ENCODE data around the gene COPZ1. TPM values are rescaled to one million over a fixed set of nuclear protein-coding genes. Genes with fewer than 3 reads are reported as not detected.

Gene COPZ1
- total and polyA plus RNA-seq, 9 of the 15 experiments (the other 6 are each of a cell fraction or from before 2014, with no cell fraction given), result 137 to 487 (median 233) TPM

DNA sequence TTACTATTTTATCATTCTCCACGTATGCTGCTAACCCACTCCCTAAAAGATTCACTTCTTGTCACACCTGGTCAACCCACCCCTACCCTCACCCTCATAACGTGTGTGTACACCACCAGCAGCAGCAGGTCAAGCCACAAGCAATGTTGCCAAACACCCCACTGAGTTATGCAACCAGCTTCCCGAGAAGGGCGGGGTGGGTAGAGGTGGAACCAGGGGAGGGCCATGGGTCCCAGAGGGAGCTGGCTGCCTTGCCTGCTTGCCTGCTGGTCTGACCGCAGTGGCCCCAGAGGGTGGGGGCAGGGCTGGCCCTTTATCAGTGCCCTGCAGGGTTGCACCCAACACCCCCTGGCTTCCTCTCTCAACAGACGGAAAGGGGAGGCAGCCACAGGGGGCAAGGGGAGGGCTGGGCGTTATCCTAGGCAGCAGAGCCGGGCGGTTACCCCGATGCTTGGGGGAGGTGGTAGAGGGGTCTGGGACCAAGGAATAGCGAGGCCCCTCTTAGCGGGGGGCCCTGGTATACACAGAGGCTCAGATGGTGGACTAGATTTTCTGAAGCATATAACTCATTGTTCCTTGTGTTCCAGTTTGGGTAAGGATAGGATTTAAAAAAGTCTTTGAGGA is 20.6 kb upstream of the COPZ1 start (continued):
- TF ChIP-seq, protein P1, sequence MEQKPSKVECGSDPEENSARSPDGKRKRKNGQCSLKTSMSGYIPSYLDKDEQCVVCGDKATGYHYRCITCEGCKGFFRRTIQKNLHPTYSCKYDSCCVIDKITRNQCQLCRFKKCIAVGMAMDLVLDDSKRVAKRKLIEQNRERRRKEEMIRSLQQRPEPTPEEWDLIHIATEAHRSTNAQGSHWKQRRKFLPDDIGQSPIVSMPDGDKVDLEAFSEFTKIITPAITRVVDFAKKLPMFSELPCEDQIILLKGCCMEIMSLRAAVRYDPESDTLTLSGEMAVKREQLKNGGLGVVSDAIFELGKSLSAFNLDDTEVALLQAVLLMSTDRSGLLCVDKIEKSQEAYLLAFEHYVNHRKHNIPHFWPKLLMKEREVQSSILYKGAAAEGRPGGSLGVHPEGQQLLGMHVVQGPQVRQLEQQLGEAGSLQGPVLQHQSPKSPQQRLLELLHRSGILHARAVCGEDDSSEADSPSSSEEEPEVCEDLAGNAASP (IDR thresholded peaks at IDR 0.05), result no peak
- TF ChIP-seq KDM2B (CRISPR knock-in tag; IDR thresholded peaks at IDR 0.05) (no peak), HDAC8 (tag; IDR thresholded peaks at IDR 0.05) (no peak), NONO (IDR thresholded peaks at IDR 0.05; ENCODE audit: low read depth in 2 of 2, low read length in 1 of 2) (no peak), HCFC1 (IDR thresholded peaks at IDR 0.05; ENCODE audit: low read depth, low read length) (peak; percentile 56), EP300 (IDR thresholded peaks at IDR 0.05; ENCODE audit: low read length) (peak; percentile 99), POLR2G (IDR thresholded peaks at IDR 0.05; ENCODE audit: low read depth, low read length) (peak; percentile 69), NFIX (CRISPR knock-in tag; IDR thresholded peaks at IDR 0.05; ENCODE audit: low read depth) (no peak), RUNX1 (IDR thresholded peaks at IDR 0.05; ENCODE audit: low read depth) (peak; percentile 97), MXI1 (IDR thresholded peaks at IDR 0.05; ENCODE audit: low read depth, low read length) (peak; percentile 70; the same call in 1 of the 2 replicates), ZNF586 (CRISPR knock-in tag; conservative IDR thresholded peaks at IDR 0.05) (no peak), PHTF2 (CRISPR knock-in tag; IDR thresholded peaks at IDR 0.05) (no peak), ZNF444 (CRISPR knock-in tag; IDR thresholded peaks at IDR 0.05) (0 out of 2 replicates have a peak, but pooled peaks have one; percentile 44), TRIM24 (IDR thresholded peaks at IDR 0.05) (peak; percentile 94 to 95)
- TF ChIP-seq, protein P2, sequence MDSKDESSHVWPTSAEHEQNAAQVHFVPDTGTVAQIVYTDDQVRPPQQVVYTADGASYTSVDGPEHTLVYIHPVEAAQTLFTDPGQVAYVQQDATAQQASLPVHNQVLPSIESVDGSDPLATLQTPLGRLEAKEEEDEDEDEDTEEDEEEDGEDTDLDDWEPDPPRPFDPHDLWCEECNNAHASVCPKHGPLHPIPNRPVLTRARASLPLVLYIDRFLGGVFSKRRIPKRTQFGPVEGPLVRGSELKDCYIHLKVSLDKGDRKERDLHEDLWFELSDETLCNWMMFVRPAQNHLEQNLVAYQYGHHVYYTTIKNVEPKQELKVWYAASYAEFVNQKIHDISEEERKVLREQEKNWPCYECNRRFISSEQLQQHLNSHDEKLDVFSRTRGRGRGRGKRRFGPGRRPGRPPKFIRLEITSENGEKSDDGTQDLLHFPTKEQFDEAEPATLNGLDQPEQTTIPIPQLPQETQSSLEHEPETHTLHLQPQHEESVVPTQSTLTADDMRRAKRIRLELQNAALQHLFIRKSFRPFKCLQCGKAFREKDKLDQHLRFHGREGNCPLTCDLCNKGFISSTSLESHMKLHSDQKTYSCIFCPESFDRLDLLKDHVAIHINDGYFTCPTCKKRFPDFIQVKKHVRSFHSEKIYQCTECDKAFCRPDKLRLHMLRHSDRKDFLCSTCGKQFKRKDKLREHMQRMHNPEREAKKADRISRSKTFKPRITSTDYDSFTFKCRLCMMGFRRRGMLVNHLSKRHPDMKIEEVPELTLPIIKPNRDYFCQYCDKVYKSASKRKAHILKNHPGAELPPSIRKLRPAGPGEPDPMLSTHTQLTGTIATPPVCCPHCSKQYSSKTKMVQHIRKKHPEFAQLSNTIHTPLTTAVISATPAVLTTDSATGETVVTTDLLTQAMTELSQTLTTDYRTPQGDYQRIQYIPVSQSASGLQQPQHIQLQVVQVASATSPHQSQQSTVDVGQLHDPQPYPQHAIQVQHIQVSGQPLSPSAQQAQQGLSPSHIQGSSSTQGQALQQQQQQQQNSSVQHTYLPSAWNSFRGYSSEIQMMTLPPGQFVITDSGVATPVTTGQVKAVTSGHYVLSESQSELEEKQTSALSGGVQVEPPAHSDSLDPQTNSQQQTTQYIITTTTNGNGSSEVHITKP (IDR thresholded peaks at IDR 0.05; ENCODE audit: partially characterized antibody), result peak; percentile 25
- TF ChIP-seq, protein P3, sequence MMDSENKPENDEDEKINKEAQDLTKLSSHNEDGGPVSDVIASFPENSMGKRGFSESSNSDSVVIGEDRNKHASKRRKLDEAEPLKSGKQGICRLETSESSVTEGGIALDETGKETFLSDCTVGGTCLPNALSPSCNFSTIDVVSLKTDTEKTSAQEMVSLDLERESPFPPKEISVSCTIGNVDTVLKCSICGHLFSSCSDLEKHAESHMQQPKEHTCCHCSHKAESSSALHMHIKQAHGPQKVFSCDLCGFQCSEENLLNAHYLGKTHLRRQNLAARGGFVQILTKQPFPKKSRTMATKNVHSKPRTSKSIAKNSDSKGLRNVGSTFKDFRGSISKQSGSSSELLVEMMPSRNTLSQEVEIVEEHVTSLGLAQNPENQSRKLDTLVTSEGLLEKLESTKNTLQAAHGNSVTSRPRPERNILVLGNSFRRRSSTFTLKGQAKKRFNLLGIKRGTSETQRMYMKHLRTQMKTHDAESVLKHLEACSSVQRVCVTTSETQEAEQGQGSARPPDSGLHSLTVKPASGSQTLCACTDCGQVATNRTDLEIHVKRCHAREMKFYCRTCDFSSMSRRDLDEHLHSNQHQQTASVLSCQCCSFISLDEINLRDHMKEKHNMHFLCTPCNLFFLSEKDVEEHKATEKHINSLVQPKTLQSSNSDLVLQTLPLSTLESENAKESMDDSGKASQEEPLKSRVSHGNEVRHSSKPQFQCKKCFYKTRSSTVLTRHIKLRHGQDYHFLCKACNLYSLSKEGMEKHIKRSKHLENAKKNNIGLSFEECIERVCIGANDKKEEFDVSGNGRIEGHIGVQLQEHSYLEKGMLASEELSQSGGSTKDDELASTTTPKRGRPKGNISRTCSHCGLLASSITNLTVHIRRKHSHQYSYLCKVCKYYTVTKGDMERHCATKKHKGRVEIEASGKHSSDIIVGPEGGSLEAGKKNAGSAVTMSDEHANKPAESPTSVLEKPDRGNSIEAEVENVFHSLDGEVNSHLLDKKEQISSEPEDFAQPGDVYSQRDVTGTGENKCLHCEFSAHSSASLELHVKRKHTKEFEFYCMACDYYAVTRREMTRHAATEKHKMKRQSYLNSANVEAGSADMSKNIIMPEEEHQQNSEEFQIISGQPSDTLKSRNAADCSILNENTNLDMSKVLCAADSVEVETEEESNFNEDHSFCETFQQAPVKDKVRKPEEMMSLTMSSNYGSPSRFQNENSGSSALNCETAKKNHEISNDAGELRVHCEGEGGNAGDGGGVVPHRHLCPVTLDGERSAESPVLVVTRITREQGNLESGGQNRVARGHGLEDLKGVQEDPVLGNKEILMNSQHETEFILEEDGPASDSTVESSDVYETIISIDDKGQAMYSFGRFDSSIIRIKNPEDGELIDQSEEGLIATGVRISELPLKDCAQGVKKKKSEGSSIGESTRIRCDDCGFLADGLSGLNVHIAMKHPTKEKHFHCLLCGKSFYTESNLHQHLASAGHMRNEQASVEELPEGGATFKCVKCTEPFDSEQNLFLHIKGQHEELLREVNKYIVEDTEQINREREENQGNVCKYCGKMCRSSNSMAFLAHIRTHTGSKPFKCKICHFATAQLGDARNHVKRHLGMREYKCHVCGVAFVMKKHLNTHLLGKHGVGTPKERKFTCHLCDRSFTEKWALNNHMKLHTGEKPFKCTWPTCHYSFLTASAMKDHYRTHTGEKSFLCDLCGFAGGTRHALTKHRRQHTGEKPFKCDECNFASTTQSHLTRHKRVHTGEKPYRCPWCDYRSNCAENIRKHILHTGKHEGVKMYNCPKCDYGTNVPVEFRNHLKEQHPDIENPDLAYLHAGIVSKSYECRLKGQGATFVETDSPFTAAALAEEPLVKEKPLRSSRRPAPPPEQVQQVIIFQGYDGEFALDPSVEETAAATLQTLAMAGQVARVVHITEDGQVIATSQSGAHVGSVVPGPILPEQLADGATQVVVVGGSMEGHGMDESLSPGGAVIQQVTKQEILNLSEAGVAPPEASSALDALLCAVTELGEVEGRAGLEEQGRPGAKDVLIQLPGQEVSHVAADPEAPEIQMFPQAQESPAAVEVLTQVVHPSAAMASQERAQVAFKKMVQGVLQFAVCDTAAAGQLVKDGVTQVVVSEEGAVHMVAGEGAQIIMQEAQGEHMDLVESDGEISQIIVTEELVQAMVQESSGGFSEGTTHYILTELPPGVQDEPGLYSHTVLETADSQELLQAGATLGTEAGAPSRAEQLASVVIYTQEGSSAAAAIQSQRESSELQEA (IDR thresholded peaks at IDR 0.05; ENCODE audit: low read depth), result no peak
